HG03095 (cell line): ENCODE measurements around the gene LIN28B.

Experiments used
- ATAC-seq: cut with Tn5 transposase; IDR thresholded peaks from one replicate; pipeline ENCODE4 v1.9.1; 2021; ENCODE audit warnings: moderate library complexity; ENCODE audit not compliant: unreplicated experiment

Gene LIN28B

GRCh38 chr6:105106260-105106659 is 149.4 kb downstream of the LIN28B start:
- ATAC-seq = no peak

DNA sequence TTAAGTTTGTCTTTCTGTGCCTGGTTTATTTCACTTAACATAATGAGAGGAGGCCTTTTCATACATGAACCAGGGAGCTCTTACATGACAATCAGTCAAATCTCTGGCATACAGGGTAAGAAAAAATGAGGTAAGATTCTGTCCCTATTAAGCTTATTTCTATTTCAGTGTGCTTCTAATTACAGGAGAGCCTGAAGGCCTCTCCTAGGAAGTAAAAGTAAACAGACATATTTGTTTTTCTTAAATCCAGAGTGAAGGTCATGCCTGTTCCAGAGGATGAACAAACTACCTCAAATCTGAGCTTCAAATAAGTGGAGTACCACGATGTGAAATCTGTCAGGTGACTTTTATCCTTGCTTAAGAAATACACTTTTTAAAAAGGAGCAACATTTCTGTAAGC is 150.3 kb downstream of the LIN28B start:
- ATAC-seq = no peak

DNA sequence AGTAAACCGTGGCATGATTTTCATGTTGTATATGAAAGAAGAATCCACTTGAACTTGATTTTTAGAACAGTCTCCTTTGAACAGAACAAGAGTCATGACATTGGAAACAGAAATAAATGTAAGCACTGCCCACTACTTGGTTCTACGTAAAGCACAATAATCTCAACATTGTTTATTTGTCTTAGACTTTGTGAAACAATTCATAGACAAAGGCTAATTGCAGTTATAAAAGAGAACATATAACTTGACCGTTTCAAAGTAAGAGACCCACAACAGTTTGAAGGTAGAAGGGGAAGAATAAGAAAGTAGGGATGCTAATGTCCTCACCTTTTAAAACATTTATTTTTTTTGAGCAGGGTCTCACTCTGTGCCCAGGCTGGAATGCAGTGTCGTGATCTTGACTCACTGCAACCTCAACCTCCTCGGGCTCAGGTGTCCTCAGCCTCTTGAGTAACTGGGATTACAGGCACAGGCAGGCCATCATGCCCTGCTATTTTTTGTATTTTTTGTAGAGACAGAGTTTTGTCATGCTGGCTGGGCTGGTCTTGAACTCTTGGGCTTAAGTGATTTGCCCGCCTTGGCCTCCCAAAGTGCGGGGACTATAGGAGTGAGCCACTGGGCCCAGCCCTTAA is 151.8 kb downstream of the LIN28B start:
- ATAC-seq = no peak

- no peak for ATAC-seq
Measured at GRCh38 chr6:105109955-105110895, 153.3 kb downstream of the LIN28B start.

GRCh38 chr6:105111105-105111504 is 154.2 kb downstream of the LIN28B start:
- no peak for ATAC-seq

GRCh38 chr6:105111871-105112270 is 155.0 kb downstream of the LIN28B start:
- no peak for ATAC-seq

- ATAC-seq = no peak
Measured at GRCh38 chr6:105112577-105112976, 155.7 kb downstream of the LIN28B start.

- ATAC-seq = no peak
Measured at GRCh38 chr6:105113422-105113821, 156.5 kb downstream of the LIN28B start.

DNA sequence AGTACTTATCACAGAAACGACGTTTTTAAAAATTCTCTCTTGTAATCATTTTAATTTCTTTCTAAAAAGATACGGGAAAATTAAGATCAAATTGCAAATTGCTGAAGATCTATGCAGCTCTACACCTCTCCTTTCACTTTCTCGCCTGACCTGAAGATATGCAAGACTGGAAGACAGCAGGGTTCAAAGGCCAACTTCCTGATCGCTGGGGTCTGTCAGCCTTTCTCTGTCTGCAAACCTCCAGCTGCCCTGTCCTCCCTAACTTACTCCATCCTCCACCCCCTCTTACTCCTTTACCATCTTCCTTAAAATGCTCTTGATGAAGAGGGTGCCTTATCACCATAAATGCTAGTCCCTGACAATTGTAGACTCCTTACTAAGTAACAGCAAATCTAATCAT is 159.2 kb downstream of the LIN28B start:
- ATAC-seq = no peak

DNA sequence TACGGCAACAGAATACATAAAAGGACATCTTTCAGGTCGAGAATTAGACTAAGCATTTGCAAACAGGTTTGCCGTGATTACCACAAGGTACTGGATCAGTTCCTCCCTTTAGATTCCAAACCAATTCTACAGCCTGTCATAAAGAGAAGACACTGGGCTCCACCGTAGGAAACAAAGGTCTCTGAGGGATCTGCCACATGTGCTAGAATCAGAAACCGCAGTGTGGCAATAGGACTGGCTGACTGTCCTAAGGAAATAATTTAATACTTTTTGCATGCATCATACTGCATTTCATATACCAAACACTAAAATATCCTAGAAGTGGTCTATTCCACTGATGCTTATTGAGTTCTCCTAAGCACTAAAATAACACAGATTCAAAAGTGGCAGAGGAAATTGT is 163.7 kb downstream of the LIN28B start:
- ATAC-seq = no peak

GRCh38 chr6:105121981-105122380 is 165.1 kb downstream of the LIN28B start:
- no peak for ATAC-seq

GRCh38 chr6:105122717-105123116 is 165.8 kb downstream of the LIN28B start:
- ATAC-seq = no peak
